ENCODE data around the gene BRSK1. TPM values are rescaled to one million over a fixed set of nuclear protein-coding genes. Genes with fewer than 3 reads are reported as not detected.

BRSK1 gene
- total and polyA plus RNA-seq, 2 of the 8 experiments (the other 6 are each of a cell fraction or from before 2014, with no cell fraction given), result 27.6 to 32.7 TPM

GRCh38 chr19:55354698-55355212 lies 71.0 kb downstream of the BRSK1 start, which contains the start of gene COX6B2 (continued):
- TF ChIP-seq ASH2L (IDR thresholded peaks at IDR 0.05; ENCODE audit: low read length), result peak; percentile 30
